Motor neuron (in vitro differentiated cells): ENCODE data around the gene GRM7. TPM values are rescaled to one million over a fixed set of nuclear protein-coding genes. Genes with fewer than 3 reads are reported as not detected.
A peak's percentile ranks its signal among the peaks of the same experiment; 100 is the strongest.

ENCODE experiments used
- ATAC-seq, 8 experiments: fragments of 200-7000 bp; cut with Tn5 transposase; replicated peaks in 6 of 8; 2 replicates each; pipeline ENCODE4 v1.8.0; 2021; ENCODE audit warnings: mild to moderate bottlenecking in 8 of 8, moderate library complexity in 8 of 8
- H3K27ac ChIP-seq, 2 donors: fragments of 250-450 bp; sonication (Bioruptor Pico); 2 replicates each; pipeline ENCODE4 v1.9.0; 2021; ENCODE audit warnings: antibody characterized with exemption in 2 of 2, mild to moderate bottlenecking in 2 of 2, moderate library complexity in 1 of 2
- H3K4me1 ChIP-seq, 2 donors: fragments of 250-450 bp; sonication (Bioruptor Pico); replicated peaks in 1 of 2; 2 replicates each; pipeline ENCODE4 v1.6.1; 2021; ENCODE audit warnings: antibody characterized with exemption in 2 of 2, mild to moderate bottlenecking in 2 of 2, moderate library complexity in 1 of 2
- H3K4me3 ChIP-seq, 5 donors: fragments of 250-450 bp; sonication (Bioruptor Pico); 2 replicates each; pipeline ENCODE4 v1.9.0; 2021; ENCODE audit warnings: antibody characterized with exemption in 5 of 5, mild to moderate bottlenecking in 5 of 5, moderate library complexity in 4 of 5
- WGBS, 10 experiments: fragments of 450-650 bp; shearing (Covaris generic); methylation state at CpG; one replicate each; pipeline ENCODE4 v1.0.0; 2022; 5-methylcytosine and 5-hydroxymethylcytosine counted together
- in situ Hi-C, 9 experiments: fragments of 400-800 bp; cut with MboI; loops; one replicate each; pipeline ENCODE4 v1.15.0; 2021; ENCODE audit warnings: low sequenced_read_pairs in 9 of 9, low pct_unique_long_range_greater_than_20kb in 2 of 9; ENCODE audit not compliant: unreplicated experiment in 9 of 9
- total RNA-seq, 8 experiments: library from RNA; unstranded; fragments of 300-600 nt; gene quantifications; 2 replicates each; pipeline versions ENCODE4 v1.2.3 to v1.2.4, GENCODE V29; 2022

GRM7 gene
- total RNA-seq, 8 experiments from 2014 or later, result 0.14 to 5.0 (median 2.9) TPM; not detected in 1

GRCh38 chr3:7585052-7585451 is 724.1 kb downstream of the GRM7 start:
- H3K27ac ChIP-seq, result no peak overlapping the region
- no peak overlapping the region for H3K4me3 ChIP-seq
- H3K4me1 ChIP-seq, result no peaks in the 10 kb centered on the region
- in situ Hi-C loops, result no loop called here
- 0 to 74% (median 45%) methylated on average over 2 to 3 of the region's 3 CpGs; no CpG with 5 or more reads in 2 of the 10 experiments for WGBS, 10 experiments
- ATAC-seq, result no peak

DNA sequence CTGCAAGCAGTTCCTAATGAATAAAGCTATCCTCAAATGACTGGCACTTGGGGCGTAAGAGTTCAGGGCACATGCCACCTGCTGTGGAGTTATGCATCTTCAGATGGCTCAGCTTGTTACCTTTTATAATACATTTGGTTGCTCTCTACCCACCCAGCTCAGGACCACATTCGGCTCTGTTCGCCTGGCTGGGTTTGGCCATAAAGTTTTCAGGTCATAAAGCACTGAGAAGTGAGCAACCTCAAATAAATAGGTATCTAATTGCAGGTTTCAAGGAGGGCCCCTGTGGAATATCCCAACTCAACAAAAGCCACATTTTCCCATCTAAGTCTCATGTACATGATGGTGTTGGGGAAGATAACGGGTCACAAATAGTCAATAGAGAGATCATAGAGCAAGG is 727.3 kb downstream of the GRM7 start:
- no peak overlapping the region for H3K27ac ChIP-seq
- in situ Hi-C loops, result no loop called here
- ATAC-seq, result no peak
- H3K4me1 ChIP-seq, result no peaks in the 10 kb centered on the region
- H3K4me3 ChIP-seq, result no peak overlapping the region
- 0 to 100% (median 80%) methylated on average over 1 to 4 of the region's 4 CpGs; no CpG with 5 or more reads in 1 of the 10 experiments for WGBS, 10 experiments

DNA sequence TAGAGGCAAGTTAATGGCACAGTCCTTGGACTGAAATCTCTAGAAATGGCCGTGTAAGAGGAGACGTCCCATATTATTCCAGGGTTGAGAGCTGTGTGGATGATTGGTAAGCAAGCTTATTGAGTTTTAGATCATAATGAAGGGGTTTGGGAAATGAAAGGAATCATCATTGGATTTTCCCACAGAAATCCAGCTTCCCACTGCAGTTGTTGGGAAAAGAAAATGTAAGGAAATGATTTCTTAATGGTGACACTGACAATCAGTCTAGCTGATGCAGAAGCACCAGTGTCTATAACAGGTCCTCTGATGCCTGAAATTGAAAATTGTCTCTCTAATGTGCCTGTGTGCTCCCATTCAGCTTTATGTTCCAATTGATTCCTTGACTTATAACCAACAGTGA is 728.6 kb downstream of the GRM7 start:
- no peak overlapping the region for H3K27ac ChIP-seq
- H3K4me3 ChIP-seq, result no peak overlapping the region
- no peak for ATAC-seq
- in situ Hi-C loops, result no loop called here
- WGBS, 10 experiments, result 20 to 92% (median 53%) methylated on average over 2 of the region's 2 CpGs; no CpG with 5 or more reads in 2 of the 10 experiments
- no peaks in the 10 kb centered on the region for H3K4me1 ChIP-seq

DNA sequence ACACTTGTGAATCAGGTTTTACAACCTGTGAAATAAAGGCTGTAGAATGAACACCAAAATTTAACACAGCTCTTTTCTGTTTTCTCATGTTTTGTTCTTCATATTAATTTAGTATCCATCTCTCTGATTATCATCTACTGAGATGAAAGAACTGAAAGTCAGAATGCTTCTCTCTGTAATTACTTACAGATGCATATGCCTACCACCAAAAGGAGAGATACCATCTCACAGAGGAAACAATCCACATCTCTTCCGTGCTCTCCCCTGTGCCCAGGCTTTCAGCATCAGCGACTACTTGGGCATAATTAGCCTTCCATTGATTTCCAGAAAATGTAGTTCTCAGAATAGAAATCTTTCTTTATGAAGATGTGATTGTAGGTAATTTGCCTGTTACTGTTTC is 741.4 kb downstream of the GRM7 start:
- WGBS, 10 experiments, result 17 to 100% (median 71%) methylated on average over 1 to 2 of the region's 2 CpGs; no CpG with 5 or more reads in 6 of the 10 experiments
- Histone ChIP-seq H3K27ac (no peak overlapping the region), H3K4me1 (no peaks in the 10 kb centered on the region), H3K4me3 (no peak overlapping the region)
- ATAC-seq, result no peak
- in situ Hi-C loops, result no loop called here

DNA sequence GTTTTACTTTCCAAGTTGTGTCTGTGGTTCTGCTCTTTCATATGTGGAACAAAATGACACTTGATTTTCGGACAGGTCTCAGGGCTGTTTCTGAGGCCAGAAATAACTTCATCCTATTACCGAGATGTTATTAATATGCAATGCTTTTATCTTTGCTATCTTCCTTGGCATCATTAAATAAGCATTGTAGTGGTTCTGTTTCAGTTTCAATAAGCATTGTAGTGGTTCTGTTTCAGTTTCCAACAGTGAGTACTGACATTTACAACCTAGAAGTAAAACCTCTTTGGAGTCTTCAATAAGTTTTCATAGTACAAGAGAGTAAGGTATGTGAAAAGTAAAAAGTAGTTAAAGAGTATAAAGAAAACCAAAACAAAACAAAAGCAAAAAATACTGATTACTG is 746.2 kb downstream of the GRM7 start:
- in situ Hi-C loops, result no loop called here
- Histone ChIP-seq H3K4me1 (no peaks in the 10 kb centered on the region), H3K4me3 (no peak overlapping the region), H3K27ac (no peak overlapping the region)
- WGBS, 10 experiments, result 0 to 100% (median 83%) methylated on average over 1 to 2 of the region's 2 CpGs
- no peak for ATAC-seq

DNA sequence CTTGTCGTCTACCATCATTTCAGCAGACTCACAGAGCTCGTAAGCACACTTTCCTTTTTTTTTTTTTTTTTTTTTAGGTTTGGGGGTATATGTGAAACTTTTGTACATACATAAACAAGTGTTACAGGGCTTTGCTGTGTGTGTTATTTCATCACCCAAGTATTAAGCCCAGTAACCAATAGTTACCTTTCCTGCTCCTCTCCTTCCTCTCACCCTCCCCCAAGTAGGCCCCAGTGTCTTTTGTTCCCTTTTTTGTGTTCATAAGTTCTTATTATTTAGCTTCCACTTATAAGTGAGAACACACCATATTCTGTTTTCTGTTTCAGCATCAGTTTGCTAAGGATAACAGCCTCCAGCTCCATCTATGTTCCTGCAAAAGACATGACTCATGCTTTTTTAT is 746.8 kb downstream of the GRM7 start:
- H3K4me3 ChIP-seq, result no peak overlapping the region
- ATAC-seq, result no peak
- in situ Hi-C loops, result no loop called here
- H3K4me1 ChIP-seq, result no peaks in the 10 kb centered on the region
- 8 to 100% (median 72%) methylated on average over 1 to 2 of the region's 2 CpGs; no CpG with 5 or more reads in 3 of the 10 experiments for WGBS, 10 experiments
- no peak overlapping the region for H3K27ac ChIP-seq

GRCh38 chr3:7610634-7611033 is 749.7 kb downstream of the GRM7 start:
- in situ Hi-C loops, result no loop called here
- 23 to 100% (median 86%) methylated on average over 1 to 5 of the region's 5 CpGs for WGBS, 10 experiments

DNA sequence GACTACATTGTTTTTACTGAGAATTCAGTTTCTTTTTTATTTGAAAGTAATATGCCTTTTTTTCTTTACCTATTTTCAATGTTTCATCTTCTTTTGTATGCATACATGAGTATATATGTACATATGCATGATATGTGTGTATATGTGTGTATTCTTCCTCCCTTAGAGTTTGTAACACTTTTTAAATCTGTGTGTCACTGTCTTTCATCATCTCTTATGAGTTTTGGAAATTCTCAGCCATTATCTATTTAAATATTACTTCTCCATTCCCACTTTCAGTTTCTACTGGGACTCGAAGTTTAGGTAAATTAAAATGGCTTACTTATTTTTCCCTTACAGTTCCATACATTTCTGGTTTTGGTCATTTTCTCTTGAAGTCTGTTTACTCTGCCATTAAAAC is 754.1 kb downstream of the GRM7 start:
- peak in 1 of 8 experiments; percentile 56 for ATAC-seq
- Histone ChIP-seq H3K4me3 (no peak overlapping the region), H3K4me1 (peaks cover 0 to 7% of the 10 kb centered on the region in 2 donors), H3K27ac (no peak overlapping the region)
- in situ Hi-C loops, result no loop called here
- WGBS, 10 experiments, result 9 to 86% (median 31%) methylated on average over 1 of the region's 1 CpG; no CpG with 5 or more reads in 2 of the 10 experiments

More at GRCh38 chr3:7610634-7611033, 749.7 kb downstream of the GRM7 start:
- H3K27ac ChIP-seq, result no peak overlapping the region
- no peak overlapping the region for H3K4me3 ChIP-seq
- no peak for ATAC-seq
- H3K4me1 ChIP-seq, result no peaks in the 10 kb centered on the region

- Histone ChIP-seq H3K27ac (no peak overlapping the region), H3K4me3 (no peak overlapping the region), H3K4me1 (peaks cover 0 to 9% of the 10 kb centered on the region in 2 donors)
- WGBS, 10 experiments, result 0 to 100% (median 72%) methylated on average over 1 to 2 of the region's 2 CpGs; no CpG with 5 or more reads in 2 of the 10 experiments
- ATAC-seq, result no peak
- in situ Hi-C loops, result no loop called here
These were observed 757.7 kb downstream of the GRM7 start for GRCh38 chr3:7618606-7619005.

DNA sequence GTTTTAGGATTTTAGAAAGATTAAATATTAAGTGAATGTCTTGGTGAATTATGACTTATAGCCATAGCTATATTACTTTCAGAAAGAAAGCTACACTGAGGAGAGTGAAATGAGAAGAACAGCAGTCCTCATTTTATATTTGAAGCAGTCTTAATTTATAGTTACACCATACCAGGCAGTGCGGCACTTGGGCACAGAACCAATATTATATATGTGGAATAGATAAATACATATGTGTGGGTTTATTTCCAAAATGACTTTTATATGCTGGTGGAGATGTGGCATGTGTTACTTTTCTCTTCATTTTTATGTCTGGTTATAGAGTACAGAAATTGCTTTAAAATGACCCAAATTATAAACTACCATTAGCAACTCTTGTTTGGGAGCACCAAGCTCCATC is 759.5 kb downstream of the GRM7 start:
- peaks cover 0 to 9% of the 10 kb centered on the region in 2 donors for H3K4me1 ChIP-seq
- H3K27ac ChIP-seq, result no peak overlapping the region
- ATAC-seq, result no peak
- 36 to 100% (median 78%) methylated on average over 1 of the region's 1 CpG; no CpG with 5 or more reads in 1 of the 10 experiments for WGBS, 10 experiments
- H3K4me3 ChIP-seq, result no peak overlapping the region
- in situ Hi-C loops, result no loop called here

DNA sequence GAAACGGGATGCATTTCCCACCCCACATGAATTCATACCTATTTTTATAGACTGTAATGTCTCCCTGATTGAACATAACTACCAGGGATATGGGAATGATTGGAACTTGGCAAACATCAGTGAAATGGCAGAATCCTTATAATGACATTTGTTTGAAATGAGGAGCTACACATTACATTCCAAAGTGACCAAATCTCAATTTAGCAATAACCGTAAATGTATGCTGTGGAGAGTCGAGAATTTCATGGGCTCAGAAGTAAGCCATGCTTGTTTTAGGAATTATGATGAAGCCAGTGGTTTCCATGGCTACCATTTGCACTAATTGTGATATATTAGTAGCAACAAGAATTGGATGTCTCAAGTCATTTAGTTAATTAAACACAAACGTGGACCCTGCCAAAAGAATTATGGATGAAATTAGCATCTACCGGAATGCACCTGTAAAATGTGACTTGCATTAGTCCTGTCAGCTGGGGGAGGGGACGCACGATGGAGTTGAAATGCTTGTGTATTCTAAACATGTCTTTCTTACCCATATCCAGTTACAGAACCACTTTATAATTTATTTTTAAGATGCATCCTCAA is 760.2 kb downstream of the GRM7 start:
- in situ Hi-C loops, result no loop called here
- peaks cover 0 to 9% of the 10 kb centered on the region in 2 donors for H3K4me1 ChIP-seq
- no peak overlapping the region for H3K27ac ChIP-seq
- ATAC-seq, result no peak
- WGBS, 10 experiments, result 0 to 85% (median 70%) methylated on average over 2 to 7 of the region's 7 CpGs
- H3K4me3 ChIP-seq, result no peak overlapping the region

DNA sequence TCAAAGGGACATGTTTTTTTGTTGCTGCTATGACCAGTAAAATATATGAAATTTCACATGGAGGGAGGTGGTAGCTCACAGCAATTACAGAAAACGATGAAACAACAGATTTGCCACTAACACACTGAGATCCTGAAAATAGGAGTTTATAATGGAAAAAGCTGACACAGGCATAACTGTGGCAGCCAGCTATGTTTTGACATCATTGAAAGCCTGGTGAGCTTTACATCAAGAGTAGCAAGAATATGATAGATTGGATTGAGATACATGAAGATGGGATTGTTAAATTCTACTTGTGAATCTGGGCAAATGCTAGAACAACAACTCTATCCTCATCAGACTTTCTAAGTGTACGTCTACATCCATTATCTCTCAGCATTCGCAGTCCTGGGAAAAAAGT is 760.7 kb downstream of the GRM7 start:
- in situ Hi-C loops, result no loop called here
- H3K27ac ChIP-seq, result no peak overlapping the region
- 0 to 100% (median 67%) methylated on average over 1 to 3 of the region's 3 CpGs; no CpG with 5 or more reads in 1 of the 10 experiments for WGBS, 10 experiments
- peaks cover 0 to 8% of the 10 kb centered on the region in 2 donors for H3K4me1 ChIP-seq
- no peak overlapping the region for H3K4me3 ChIP-seq
- no peak for ATAC-seq

- ATAC-seq, result no peak
- H3K4me3 ChIP-seq, result no peak overlapping the region
- H3K27ac ChIP-seq, result no peak overlapping the region
- 0 to 92% (median 75%) methylated on average over 2 to 6 of the region's 6 CpGs; no CpG with 5 or more reads in 1 of the 10 experiments for WGBS, 10 experiments
- H3K4me1 ChIP-seq, result peaks cover 0 to 3% of the 10 kb centered on the region in 2 donors
- in situ Hi-C loops, result no loop called here
These were observed 764.1 kb downstream of the GRM7 start for GRCh38 chr3:7625021-7625420.

- Histone ChIP-seq H3K4me3 (no peak overlapping the region), H3K4me1 (peaks cover 2 to 6% of the 10 kb centered on the region in 2 donors), H3K27ac (no peak overlapping the region)
- WGBS, 10 experiments, result 8 to 100% (median 78%) methylated on average over 1 to 4 of the region's 4 CpGs; no CpG with 5 or more reads in 3 of the 10 experiments
- no peak for ATAC-seq
- in situ Hi-C loops, result no loop called here
These were observed 769.5 kb downstream of the GRM7 start for GRCh38 chr3:7630351-7630911.
